ENCODE data around the gene PAFAH1B1.
"Not testable (repeated sequence)": the region's sequence is repeated elsewhere in the genome, so short reads cannot be mapped to it uniquely, and the experiment has no call there.

PAFAH1B1 gene

GRCh38 chr17:2635675-2636074 is 42.2 kb downstream of the PAFAH1B1 start:
- DNase-seq (ENCODE audit: low read depth in 2 of 2) = no peak

- no peak for DNase-seq (ENCODE audit: low read depth in 2 of 2)
Measured at GRCh38 chr17:2636169-2636930, 42.9 kb downstream of the PAFAH1B1 start.

- no peak for DNase-seq (ENCODE audit: low read depth in 2 of 2)
Measured at GRCh38 chr17:2637422-2637821, 44.0 kb downstream of the PAFAH1B1 start.

DNA sequence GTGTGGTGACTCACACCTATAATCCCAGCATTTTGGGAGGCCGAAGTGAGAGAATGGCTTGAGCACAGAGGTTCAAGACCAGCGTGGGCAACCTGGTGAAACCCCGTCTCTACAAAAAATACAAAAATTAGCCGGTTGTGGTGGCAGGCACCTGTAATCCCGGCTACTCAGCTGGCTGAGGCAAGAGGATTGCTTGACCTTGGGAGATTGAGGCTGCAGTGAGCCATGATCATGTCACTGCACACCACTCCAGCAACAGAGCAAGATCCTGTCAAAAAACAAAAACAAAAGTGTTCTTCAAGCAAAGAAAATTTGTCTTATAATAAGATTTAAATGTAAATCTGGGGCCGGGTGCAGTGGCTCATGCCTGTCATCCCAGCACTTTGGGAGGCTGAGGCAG is 51.5 kb downstream of the PAFAH1B1 start:
- DNase-seq (ENCODE audit: low read depth in 2 of 2) = no peak

- DNase-seq (ENCODE audit: low read depth in 2 of 2) = no peak
Measured at GRCh38 chr17:2647957-2648356, 54.5 kb downstream of the PAFAH1B1 start.

DNA sequence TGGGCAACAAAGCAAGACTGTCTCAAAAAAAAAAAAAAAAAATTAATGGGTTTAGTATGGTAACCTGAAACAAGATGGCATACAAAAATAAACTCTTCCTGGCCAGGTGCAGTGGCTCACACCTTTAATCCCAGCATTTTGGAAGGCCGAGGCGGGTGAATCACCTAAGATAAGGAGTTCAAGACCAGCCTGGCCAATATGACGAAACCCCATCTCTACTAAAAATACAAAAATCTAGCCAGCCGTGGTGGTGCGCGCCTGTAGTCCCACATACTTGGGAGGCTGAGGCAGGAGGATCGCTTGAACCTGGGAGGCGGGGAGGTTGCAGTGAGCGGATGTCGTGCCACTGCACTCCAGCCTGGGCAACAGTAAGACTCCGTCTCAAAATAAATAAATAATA is 55.7 kb downstream of the PAFAH1B1 start:
- no peak for DNase-seq (ENCODE audit: low read depth in 2 of 2)

GRCh38 chr17:2652911-2653310 is 59.5 kb downstream of the PAFAH1B1 start:
- DNase-seq (ENCODE audit: low read depth in 2 of 2) = not testable (repeated sequence)

DNA sequence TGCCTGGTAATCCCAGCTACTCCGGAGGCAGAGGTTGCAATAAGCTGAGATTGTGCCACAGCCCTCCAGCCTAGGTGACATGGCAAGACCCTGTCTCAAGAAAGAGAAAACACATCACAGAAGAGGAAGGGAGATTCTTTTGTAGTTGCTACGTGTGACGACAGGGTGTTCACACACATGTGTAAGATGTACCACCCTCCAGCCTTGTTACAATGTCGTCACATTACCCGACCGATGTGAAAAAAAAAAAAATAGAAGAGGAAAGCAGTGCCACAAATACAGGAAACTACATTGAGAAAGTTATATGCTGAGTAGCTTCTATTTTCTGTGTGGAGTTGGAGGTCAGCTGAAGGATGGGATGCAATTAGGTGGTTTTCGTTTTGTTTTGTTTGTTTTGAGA is 62.1 kb downstream of the PAFAH1B1 start:
- no peak for DNase-seq (ENCODE audit: low read depth in 2 of 2)

DNA sequence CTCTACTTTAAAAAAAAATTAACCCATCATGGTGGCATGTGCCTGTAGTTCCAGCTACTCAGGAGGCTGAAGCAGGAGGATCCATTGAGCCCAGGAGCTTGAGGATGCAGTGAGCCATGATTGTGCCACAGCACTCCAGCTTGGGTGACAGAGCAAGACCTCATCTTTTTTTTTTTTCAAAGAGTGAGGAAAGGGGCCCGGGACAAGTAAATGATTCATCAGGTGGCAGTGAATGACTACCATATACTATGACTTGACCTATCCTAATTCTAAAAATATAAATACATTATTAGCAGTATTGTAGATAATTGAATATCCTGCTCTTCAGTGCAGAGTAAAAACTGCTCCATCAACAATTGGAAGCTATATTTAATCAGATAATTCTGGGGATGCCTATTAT is 62.8 kb downstream of the PAFAH1B1 start:
- DNase-seq (ENCODE audit: low read depth in 2 of 2) = no peak

DNA sequence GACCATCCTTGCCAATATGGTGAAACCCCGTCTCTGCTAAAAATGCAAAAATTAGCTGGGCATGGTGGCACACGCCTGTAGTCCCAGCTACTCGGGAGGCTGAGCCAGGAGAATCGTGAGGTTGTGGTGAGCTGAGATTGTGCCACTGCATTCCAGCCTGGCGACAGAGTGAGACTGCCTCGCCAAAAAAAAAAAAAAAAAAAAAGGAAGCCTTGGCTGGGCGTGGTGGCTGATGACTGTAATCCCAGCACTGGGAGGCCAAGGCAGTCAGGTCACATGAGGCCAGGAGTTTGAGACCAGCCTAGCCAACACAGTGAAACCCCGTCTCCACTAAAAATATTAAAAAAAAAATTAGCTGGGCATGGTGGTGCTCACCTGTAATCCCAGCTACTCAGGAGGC is 65.9 kb downstream of the PAFAH1B1 start:
- DNase-seq (ENCODE audit: low read depth in 2 of 2) = not testable (repeated sequence)

GRCh38 chr17:2660410-2660809 is 67.0 kb downstream of the PAFAH1B1 start:
- not testable (repeated sequence) for DNase-seq (ENCODE audit: low read depth in 2 of 2)

GRCh38 chr17:2672026-2672425 is 78.6 kb downstream of the PAFAH1B1 start:
- DNase-seq (ENCODE audit: low read depth in 2 of 2) = no peak

GRCh38 chr17:2679247-2679646 is 85.8 kb downstream of the PAFAH1B1 start:
- DNase-seq (ENCODE audit: low read depth in 2 of 2) = not testable (repeated sequence)

GRCh38 chr17:2680961-2681360 is 87.5 kb downstream of the PAFAH1B1 start:
- no peak for DNase-seq (ENCODE audit: low read depth in 2 of 2)

- DNase-seq (ENCODE audit: low read depth in 2 of 2) = no peak
Measured at GRCh38 chr17:2681650-2682049, 88.2 kb downstream of the PAFAH1B1 start.

DNA sequence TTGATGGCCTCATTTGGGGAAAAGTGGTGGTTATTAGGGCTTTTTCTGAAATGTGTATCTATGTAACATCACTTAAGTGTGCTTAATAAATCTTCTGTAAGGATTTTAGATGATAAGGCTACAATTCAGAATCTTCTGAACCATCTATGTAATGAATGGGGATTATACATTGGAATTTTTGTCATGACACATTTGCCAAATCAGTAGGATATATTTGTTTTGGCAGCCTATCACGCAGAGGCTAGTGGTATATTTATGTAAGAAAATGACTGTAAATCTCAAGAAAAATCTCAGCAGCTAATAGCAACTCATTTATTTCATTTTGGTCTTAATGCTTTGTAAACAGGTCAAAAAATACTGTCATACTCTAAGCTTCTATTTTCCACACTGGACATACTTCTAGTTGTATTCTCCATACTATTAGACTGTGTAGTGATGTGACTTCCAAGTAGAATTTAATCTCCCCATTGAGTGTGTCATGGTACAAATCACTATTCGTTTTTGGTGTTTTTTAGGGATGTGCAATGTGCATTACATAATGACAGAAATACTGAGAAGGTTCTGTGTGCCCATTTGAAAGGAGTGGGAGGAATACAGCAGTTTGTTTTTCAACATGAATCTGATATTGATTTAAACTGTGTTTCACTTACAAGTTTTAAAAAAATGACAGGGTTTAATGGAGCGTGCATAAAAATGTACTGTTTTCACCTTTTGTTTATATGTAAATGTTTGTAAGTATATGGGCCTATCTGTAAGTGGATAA is 88.9 kb downstream of the PAFAH1B1 start:
- no peak for DNase-seq (ENCODE audit: low read depth in 2 of 2)

DNA sequence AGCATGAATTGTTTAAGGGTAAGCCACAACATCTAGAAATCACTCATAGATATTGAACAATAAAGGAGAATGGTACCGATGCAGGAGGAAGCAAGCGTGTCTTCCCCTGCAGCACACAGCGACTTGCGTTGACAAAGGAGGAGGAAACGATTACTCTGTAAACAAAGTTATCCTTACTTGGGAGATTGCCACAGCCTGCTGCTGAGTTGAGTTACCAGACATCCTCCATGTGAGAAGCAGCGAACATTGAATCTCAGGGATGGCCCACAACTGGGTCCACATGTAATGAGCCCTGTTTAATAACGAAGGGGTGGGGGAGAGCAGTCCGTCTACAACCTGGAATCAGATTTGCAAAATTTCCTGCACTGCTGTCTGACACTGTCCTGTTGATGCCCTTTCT is 90.5 kb downstream of the PAFAH1B1 start:
- DNase-seq (ENCODE audit: low read depth in 2 of 2) = no peak

- no peak for DNase-seq (ENCODE audit: low read depth in 2 of 2)
Measured at GRCh38 chr17:2684549-2684948, 91.1 kb downstream of the PAFAH1B1 start.

DNA sequence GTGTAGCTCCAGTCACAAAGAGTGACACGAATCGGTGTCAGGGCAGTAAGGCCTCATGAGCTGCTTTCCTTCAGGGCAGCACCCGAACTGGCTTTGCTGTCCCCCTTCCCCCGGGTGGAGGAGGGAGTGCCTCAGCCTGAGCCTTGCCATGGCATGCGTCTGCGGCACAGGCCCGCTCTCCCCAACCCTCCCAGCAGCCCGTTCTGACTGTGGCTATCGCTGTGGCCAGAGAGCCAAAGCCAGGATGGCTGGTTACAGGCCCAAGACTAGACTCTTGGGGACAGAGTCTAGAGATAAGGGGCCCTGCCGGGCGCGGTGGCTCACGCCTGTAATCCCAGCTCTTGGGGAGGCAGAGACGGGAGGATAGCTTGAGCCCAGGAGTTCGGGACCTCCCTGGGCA is 92.2 kb downstream of the PAFAH1B1 start:
- DNase-seq (ENCODE audit: low read depth in 2 of 2) = no peak

DNA sequence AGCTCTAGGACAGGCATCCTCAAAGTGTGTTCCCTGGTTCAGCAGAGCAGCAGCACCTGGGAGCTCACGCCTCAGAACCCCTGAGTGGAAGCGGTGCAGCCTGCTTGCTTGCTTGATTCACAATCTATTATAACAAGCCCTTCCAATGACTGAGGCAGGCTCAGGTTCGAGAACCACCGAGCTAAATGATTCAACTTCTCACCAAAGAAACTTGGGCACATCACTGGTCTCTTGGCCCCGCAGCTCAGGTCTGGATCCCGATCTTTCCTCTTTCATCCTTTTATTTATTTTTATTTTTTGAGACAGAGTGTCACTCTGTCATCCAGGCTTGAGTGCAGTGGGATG is 93.6 kb downstream of the PAFAH1B1 start:
- no peak for DNase-seq (ENCODE audit: low read depth in 2 of 2)

- no peak for DNase-seq (ENCODE audit: low read depth in 2 of 2)
Measured at GRCh38 chr17:2688351-2689342, 95.2 kb downstream of the PAFAH1B1 start.
